ENCODE data around the gene EXOSC2.

The EXOSC2 gene

DNA sequence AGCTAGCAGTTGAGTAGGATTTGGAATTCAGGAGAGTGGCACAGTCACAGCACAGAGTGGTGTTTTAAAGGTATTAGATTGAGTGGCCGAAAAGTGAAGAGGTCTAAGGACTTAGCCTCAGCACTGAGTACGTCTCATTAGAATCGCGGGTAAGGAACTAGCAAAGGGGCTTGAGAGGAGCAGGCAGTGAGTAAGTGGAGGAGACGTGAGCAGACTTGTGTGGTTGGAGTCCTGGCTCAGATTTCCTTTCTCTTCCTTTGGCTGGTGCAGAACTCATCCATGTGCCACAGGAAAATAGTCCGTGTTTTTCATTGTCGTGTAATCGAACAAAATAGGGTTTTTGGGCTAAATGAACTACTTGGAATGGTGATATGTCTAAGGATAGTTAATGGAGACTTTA lies 3.4 kb downstream of the EXOSC2 start:
- no peak for DNase-seq (ENCODE audit: low read depth)

DNA sequence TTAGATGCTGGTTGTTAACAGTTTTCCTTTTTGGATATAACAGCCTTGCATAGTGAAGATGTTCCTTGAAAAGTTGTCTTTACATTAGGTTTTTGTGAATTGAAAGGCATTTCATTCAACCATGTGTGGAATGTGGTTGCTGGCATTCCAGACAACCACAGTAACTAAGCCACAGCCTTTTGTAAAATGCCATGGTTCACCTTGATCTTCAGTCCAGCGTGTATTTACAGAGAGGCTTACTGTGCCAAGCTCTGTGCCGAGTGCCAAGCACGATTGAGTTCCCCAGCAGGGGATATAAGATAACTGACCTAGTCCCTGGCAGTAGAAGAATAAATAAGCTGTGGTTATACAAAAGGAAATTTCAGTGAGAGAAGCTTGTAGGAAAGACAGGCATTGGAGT lies 4.9 kb downstream of the EXOSC2 start:
- DNase-seq (ENCODE audit: low read depth), result no peak

DNA sequence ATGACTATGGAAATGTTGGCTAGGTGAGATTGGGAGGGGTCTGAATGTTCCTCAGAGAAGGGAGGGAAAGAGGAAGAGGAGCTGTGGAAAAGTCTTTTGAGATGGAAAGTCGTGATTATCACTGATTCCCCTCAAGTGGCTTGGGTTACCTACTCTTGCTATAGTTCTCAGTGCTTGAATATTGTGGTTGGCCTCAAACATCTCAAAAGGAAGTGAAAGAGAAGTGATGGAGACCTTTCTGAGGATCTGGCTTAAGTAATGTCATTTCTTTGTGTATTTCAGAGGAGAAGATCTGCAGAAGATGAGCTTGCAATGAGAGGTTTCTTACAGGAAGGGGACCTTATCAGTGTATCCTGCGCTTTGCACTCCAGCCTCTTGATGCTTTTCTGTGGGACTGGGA lies 5.5 kb downstream of the EXOSC2 start:
- no peak for DNase-seq (ENCODE audit: low read depth)

DNA sequence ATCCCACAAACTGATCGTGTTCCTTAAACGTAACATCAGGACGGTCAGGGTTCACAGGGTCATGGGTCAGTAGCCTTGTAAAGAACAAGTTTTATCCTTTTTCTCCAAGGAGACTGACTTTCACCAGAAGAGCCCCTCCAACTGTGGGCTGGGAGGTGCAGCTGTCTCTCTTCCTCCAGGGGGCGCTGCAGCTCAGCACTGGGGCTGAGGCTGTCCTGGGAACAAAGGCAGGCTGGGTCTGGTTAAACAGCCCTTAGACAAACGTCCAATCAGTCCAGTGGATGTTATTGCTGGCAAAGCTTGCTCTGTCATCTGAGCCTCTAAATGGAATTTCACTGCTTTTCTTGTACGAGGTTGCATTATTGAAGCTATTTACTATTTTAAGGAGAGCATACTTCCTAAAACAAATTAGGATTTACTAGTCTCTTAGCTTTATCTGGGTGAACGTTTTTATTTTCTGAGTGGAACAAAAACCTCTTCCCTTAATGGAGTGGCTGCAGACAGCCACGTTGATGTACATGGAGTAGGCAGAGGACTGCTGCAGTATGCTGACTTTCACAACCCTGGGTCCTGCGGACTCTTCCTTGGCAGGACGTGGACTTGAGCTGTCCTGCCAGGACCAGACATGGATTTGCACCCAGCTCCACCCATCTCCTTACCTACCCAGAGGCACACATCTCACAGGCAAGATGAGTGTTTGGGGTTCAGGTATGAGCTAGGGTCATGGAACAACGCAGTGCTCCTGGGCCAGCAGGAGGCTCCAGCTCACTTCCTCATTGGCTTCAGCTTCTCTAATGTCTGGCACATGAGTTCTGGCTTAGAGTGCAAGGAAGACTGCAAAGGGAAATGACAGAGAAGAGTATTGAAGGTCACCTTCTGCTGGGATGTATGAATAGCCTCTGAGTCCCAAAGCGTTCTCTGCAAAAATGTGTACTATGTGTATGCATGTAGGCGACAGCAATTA lies 7.8 kb downstream of the EXOSC2 start:
- DNase-seq (ENCODE audit: low read depth), result peak; percentile 48

DNA sequence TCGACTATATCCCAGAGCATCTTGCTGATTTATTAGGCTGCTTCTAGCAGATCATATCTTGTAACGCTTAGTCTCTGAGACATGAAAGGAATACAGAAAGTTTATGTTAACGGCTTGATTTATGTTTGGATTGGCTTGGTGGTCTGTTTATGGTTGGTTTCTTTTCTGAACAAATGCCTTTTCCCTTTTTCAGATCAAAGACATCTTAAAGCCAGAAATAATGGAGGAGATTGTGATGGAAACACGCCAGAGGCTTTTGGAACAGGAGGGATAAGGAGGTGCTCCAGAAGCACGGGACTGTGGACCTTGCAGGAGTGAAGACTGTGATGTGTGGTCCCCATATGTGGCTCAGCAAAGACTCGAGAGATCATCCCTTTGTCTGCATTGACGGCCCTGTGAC lies 9.9 kb downstream of the EXOSC2 start:
- DNase-seq (ENCODE audit: low read depth), result no peak

DNA sequence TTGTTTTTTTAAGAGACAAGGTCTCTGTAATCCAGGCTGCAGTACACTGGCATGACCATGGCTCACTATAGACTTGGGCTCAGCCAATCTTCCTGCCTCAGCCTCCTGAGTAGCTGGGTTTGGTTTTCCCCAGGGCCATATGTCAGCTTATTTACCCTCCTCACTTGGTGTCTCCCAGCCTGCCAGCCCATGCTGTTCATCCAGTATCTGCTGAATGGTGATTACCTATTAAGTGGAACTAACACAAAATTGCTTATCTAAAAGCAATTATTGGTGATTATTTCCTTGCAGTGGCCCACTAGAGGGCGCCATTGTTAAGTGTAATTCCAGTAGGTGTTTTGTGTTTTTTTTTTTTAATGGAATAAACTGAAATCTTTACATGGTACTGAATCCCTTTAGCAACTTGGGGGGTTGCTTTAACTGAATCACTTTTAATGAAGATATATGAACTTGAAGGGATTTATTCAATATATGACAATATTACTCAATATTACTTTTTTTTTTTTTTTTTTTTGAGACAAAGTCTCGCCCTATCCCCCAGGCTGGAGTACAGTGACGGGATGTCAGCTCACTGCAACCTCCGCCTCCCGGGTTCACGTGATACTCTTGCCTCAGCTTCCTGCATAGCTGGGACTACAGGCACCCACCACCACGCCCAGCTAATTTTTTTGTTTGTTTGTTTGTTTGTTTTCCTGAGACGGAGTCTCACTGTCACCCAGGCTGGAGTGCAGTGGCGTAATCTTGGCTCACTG lies 13.8 kb downstream of the EXOSC2 start:
- peak; percentile 60 for DNase-seq (ENCODE audit: low read depth)

DNA sequence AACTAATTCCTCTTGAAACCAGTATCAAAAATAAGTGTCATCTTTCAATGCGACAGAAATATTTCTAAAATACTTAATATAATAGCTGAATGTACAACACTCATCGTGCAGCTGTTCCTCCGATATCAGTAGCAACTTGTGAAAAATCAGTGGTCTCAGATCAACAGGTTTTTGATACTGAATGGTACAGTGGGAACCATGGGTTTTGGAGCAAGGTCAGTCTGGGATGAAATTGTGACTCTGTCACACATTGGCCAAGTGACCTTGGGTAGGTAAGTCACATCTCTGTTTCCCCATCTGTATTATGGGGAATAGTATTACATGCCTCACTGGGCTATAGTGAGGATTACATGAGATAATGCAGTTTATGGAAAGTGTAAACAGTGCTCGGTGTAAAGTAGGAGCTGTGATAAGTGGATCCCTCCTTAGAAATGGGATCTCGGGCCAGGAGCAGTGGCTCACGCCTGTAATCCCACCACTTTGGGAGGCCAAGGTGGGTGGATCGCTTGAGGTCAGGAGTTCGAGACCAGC lies 17.3 kb downstream of the EXOSC2 start:
- no peak for DNase-seq (ENCODE audit: low read depth)

DNA sequence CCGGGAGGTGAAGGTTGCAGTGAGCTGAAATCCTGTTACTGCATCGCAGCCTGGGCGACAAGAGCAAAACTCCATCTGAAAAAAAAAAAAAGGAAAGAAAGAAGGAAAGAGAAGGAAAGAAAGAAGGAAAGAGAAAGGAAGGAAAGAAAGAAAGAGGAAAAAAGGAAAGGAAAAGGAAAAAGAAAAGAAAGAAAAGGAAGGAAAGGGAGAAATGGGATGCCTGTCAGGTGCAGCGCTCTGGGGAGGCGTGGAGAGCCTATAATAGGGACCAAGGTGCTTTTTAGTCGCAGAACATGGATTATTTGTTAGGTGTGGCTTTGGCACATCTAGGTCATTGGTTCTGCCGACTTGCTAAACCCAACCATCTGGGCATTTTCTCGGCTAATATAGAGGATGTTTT lies 17.9 kb downstream of the EXOSC2 start:
- DNase-seq (ENCODE audit: low read depth), result no peak

DNA sequence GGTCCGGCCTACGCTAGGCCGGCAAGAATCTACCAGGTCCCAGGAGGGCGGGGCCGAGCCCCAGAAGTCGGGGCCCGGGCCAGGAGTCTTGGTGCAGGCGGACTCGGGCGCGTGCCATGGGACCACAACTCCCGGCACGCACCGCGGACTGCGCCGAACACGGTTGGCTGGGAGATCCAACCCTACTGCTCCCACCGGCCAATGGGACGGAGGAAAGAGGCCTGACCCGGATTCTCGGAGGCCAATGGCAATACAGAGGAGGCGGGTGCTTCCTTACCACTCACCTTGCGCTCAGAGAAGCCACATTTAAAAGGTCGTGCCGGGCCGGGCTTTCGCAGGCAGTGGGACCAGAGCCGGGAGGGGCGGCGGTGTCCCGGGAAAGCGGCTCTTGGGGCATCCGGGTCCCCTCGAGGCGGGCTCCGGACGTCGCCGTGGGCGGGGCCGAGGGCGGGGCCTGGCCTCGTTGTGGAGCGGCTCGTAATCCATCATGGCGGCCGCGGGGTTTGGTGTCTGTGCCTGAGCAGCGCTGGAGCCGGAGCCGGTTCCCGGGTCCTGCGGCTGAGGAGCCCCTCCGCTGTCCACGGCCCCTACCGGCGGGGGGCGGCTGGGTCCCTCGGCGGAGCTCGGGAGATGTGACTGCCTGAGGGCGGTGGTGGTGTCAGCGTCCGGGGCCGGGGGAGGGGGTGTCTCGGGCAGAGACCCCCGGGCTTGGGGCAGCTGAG lies 19.1 kb downstream of the EXOSC2 start:
- peak; percentile 93 for DNase-seq (ENCODE audit: low read depth)

DNA sequence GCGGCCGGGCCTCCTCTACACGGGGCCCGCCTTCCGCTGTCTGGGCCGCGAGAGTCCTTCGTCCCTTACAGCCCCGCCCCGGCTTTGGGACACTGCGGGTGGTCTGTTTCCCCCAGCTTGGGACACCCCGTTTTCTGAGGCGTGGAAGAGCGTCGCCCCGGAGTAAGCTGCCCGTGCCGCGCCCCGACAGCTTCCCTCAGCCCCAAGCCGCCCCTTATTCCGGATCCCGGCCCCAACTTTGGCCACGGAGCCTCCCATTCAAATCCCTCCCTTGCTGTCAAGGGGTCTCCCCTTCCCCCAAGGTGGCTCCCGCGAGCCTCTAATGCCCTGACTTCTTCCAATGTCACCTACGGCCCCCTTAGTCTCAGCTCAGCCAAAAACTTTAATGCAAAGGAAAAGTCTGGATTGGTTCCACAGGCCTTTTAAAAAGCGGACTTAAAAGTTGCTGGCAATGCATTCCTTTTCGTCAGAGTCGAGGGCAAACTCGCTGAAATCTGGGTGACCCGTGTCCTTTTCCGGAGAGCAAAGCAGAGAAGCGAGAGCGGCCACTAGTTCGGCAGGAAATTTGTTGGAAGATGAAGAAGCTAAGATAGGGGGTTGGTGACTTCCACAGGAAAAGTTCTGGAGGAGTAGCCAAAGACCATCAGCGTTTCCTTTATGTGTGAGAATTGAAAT lies 19.8 kb downstream of the EXOSC2 start:
- DNase-seq (ENCODE audit: low read depth), result no peak

DNA sequence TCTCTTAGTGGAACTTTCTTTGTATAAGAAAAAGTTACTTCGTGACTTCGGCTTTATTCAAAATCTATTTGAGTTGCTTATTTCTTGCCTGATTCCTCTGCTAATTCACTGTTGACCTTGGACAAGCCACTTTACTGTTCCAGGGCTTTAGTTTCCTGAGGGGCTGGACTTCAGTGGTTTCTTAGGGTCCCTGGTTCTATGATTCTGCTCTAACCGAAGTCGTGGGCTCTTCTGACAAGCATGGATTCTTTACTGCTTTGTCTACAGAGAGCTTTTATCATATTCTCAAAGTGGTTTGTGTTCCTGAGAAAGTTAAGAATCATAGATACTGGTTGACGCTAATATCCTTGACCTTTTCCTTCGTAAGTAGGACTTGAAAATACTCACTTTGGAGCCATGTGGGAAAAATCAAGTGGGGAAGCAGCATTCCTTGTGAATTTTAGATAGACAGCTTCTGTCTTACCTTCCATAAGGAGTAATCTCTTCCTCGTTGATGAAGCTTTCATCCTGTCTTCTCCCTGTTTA lies 21.1 kb downstream of the EXOSC2 start:
- DNase-seq (ENCODE audit: low read depth), result no peak

DNA sequence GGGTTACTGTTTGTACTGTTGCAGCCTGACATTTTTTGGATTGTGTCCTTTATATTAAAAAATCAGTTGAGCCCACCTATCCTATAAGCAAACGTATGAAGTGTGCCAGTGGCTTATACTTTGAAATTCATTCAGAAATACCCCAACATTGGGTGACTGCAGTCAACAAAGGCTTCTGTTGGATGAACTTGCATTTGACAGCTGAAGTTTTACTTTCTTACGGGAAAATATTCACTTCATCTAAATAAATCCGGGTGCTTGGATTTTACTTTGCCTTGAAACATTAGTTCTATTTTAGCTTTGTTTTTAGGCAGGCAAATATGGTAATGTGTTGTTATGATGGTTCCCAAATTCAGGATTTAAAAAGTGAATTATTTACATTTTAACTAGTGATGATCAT lies 21.7 kb downstream of the EXOSC2 start:
- no peak for DNase-seq (ENCODE audit: low read depth)

DNA sequence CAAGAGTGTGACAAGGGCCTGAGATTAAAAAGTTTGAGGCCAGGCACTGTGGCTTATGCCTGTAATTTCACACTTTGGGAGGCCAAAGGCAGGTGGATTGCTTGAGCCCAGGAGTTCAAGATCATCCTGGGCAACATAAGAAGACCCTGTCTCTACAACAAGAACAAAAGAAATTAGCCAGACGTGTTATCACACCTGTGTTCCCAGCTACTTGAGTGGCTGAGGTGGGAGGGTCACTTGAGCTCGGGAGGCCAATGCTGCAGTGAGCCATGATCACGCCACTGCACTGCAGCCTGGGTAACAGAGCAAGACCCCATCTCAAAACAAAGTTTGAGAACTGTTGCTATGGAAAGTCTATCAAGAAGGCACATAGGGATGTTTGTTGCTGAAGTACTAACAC lies 25.0 kb downstream of the EXOSC2 start:
- no peak for DNase-seq (ENCODE audit: low read depth)

DNA sequence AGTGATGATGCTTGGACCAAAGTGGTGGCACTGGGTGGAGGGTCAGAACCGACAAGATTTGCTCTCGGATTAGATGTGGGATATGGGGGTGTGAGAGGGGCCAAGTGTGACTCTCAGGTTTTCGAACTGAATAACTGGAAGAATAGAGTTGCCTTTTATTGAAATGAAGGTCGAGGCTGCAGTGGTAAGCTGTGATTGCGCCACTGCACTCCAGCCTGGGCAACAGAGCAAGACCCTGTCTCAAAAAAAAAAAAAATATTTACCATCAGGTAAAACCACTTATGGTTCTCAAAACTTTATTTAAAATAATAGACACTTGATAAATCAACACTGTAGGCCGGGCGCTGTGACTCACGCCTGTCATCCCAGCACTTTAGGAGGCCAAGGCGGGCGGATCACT lies 27.2 kb downstream of the EXOSC2 start:
- no peak for DNase-seq (ENCODE audit: low read depth)

DNA sequence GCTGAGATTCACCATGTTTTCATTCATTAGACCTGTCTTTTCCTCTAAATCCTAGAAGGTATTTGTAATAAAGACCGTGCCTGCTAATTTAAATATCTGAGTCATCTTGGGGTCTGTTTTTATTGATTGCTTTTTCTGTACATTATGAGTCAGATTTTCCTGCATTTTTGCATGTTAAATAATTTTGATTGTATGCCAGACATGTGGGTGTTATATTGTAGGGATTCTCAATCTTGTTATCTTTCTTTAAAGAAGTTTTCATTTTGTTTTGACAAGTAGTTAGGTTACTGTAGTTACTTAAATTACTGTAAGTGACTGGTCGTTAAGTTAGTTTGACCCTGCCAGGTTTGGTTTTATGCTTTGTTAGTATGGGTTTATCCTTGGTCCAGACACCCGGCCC lies 35.1 kb downstream of the EXOSC2 start:
- no peak for DNase-seq (ENCODE audit: low read depth)

DNA sequence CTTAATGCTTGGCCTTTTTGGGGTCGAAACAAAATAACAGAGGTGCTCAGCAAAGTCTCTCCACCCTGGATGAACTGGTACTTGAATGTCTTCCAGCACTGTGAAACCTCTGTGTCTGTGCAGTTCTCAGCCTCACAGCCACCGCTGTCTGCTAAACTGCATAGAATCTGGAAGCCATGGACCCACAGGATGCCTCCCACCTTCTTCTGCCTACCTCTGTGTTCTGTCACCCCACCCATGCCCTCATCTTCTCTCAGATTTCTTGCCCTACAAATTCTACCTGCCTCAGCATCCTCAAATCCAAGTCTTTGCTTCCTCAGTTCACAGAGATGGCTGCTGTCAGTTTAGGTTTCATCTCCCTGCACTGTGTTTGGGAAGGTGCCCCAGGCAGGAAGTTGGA lies 35.6 kb downstream of the EXOSC2 start:
- DNase-seq (ENCODE audit: low read depth), result no peak

DNA sequence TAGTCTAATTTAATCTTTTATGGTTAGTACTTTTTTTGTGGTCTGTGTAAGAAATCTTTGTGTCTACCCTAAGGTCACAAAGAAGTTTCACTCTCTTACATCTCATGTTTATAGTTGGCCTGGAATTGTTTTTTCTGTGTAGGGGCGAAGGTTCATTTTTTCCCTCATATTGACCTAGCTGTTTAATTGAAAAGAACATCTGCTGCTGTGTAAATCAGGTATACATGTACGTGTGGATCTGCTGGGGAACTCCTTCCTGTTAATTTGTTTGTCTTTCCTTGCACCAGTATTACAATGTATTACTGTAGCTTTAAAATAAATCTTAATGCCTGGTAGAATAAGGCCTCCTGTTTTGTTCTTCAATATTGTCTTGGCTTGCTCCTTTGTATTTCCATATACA lies 37.8 kb downstream of the EXOSC2 start:
- DNase-seq (ENCODE audit: low read depth), result no peak

DNA sequence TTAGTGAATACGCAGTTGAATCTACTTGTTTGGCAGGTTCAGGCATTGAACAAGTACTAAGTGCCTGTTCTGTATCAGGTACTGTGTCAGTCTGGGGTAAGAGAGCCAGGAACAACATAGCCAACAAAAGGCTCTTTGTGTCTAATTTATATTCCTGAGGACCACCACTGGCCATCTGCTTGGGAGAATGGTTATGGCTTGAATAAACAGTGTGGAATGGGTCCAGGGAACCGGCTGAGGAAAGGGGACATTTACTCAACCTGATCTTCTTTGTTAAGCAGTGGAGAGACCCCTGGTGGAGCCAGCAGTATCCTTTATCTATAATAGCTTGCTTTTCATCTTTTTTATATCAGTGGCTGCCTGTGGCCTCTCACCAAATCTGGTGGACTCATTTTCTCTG lies 38.6 kb downstream of the EXOSC2 start:
- no peak for DNase-seq (ENCODE audit: low read depth)

DNA sequence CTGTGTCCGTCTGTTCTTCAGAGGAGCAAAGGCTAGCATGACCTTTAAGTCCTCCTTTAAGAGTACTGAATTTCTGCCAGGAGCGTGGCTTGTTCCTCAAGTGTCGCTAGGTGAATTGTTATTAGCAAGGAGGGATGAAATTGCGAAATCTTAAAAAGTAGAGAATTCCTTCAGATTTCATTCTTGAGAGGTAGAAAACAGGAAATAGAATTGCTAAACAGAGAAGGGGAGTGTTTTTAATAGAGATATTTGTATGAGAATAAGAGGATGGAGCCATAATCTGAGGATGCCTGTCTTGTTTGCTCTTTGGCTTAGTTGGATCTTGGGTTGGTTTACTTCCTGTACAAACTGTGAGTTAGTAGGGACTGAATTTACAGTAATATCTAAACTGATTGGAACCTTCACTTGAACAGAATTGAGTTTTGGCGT lies 39.2 kb downstream of the EXOSC2 start:
- DNase-seq (ENCODE audit: low read depth), result no peak

DNA sequence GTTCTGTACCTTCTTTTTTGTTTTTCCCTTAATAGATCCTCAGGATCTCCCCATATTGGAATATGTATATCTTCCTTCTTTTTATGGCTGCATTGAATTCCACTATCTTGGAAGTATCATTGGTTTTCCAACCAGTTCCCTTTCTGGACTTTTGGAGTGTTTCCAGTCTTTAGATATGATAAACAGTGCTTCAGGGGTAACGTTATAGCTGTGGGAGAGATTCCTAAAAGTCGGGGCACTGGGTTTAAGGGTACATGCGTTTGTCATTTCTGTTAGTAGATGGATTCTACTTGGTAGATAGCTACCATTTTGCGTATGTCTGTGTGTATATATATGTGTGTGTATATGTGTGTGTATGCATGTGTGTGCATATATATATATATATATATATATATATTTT lies 42.0 kb downstream of the EXOSC2 start:
- no peak for DNase-seq (ENCODE audit: low read depth)

DNA sequence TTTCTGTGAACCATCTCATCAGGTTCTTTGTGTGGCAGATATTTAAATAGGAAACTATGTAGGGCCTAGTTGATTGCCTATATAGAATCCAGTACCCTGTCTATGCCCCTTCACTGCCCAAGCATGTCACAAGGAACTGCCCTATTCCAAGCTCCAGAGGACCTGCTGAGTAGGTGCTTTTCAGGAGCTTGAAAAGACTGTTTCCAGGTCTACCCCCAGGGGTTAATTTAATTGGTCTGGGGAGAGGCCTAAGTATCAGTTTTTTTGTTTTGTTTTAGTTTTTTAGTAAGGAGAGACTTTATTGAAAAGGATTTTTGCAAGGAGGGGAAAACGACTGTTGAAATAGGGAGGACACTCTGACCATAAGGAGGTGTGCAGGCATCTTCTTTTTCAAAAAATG lies 43.3 kb downstream of the EXOSC2 start:
- DNase-seq (ENCODE audit: low read depth), result no peak

DNA sequence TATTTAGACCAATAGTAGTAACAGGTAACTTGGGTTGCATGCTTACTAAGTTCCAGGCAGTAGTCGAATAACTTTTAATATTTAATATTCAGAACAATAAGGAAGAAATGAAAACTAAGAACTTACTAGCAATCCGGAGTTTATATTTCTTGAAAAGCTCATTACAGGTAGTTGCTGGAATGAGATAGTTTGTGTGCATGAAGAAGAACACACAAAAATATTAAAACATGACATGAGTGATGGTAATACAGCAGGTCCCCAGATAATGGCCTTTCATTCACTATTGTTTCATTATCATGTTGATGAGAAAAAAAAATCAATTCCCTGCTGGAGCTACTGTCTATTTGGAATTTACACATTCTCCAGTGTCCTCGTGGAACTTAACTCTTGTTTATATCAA lies 44.7 kb downstream of the EXOSC2 start:
- no peak for DNase-seq (ENCODE audit: low read depth)
